Stimulated activated naive CD8-positive, alpha-beta T cell treated with anti-CD3 and anti-CD28 coated beads, Interleukin-15, Interleukin-2, amounts not matched to agents 100 U/mL and 50 U/mL, for 24 hours (primary cell): ENCODE measurements around the gene MIAT.
"Not testable (repeated sequence)": the region's sequence is repeated elsewhere in the genome, so short reads cannot be mapped to it uniquely, and the experiment has no call there.

Experiments
- ATAC-seq: fragments of 150-1000 bp; cut with Tn5 transposase; one replicate; pipeline ENCODE4 v1.10.0; 2021
- DNase-seq: peaks from one replicate; pipeline ENCODE4 v3.0.0; 2021

The MIAT gene

GRCh38 chr22:26700462-26700861 is 43.1 kb downstream of the MIAT start:
- DNase-seq = no peak
- no peak for ATAC-seq

- no peak for ATAC-seq
- no peak for DNase-seq
Measured at GRCh38 chr22:26700886-26701285, 43.5 kb downstream of the MIAT start.

- no peak for DNase-seq
Measured at GRCh38 chr22:26701323-26701722, 43.9 kb downstream of the MIAT start.

GRCh38 chr22:26702906-26703830 is 45.8 kb downstream of the MIAT start:
- ATAC-seq = no peak
- no peak for DNase-seq

More at GRCh38 chr22:26701323-26701722, 43.9 kb downstream of the MIAT start:
- no peak for ATAC-seq

GRCh38 chr22:26705379-26705778 is 48.0 kb downstream of the MIAT start:
- not testable (repeated sequence) for DNase-seq, ATAC-seq

GRCh38 chr22:26707090-26707489 is 49.7 kb downstream of the MIAT start:
- no peak for DNase-seq
- ATAC-seq = no peak

- ATAC-seq = no peak
- no peak for DNase-seq
Measured at GRCh38 chr22:26707581-26707980, 50.2 kb downstream of the MIAT start.

GRCh38 chr22:26708256-26709009 is 51.0 kb downstream of the MIAT start:
- no peak for ATAC-seq

GRCh38 chr22:26709617-26710390 is 52.4 kb downstream of the MIAT start:
- ATAC-seq = no peak
- no peak for DNase-seq

More at GRCh38 chr22:26708256-26709009, 51.0 kb downstream of the MIAT start:
- DNase-seq = no peak

GRCh38 chr22:26711205-26711963 is 54.0 kb downstream of the MIAT start:
- ATAC-seq = no peak
- DNase-seq = no peak

GRCh38 chr22:26712158-26712557 is 54.8 kb downstream of the MIAT start:
- no peak for ATAC-seq
- no peak for DNase-seq

GRCh38 chr22:26713823-26714449 is 56.5 kb downstream of the MIAT start:
- no peak for ATAC-seq
- no peak for DNase-seq

- ATAC-seq (no peak), DNase-seq (no peak)
Measured at GRCh38 chr22:26714971-26715370, 57.6 kb downstream of the MIAT start.

GRCh38 chr22:26715392-26715936 is 58.1 kb downstream of the MIAT start:
- no peak for DNase-seq
- ATAC-seq = no peak

- DNase-seq (no peak), ATAC-seq (no peak)
Measured at GRCh38 chr22:26718488-26718887, 61.1 kb downstream of the MIAT start.

GRCh38 chr22:26718905-26719304 is 61.5 kb downstream of the MIAT start:
- ATAC-seq (no peak), DNase-seq (no peak)

- DNase-seq (no peak), ATAC-seq (no peak)
Measured at GRCh38 chr22:26722159-26722558, 64.8 kb downstream of the MIAT start.

GRCh38 chr22:26724414-26724813 is 67.0 kb downstream of the MIAT start:
- DNase-seq (no peak), ATAC-seq (no peak)

GRCh38 chr22:26725012-26725676 is 67.8 kb downstream of the MIAT start:
- DNase-seq (no peak), ATAC-seq (no peak)
